GM12873 (cell line): ENCODE results near the gene RPL27.

Experiments used
- CTCF ChIP-seq: IDR thresholded peaks from 2 replicates; pipeline ENCODE4 v1.5.1; 2012; ENCODE audit warnings: low read depth, mild to moderate bottlenecking, moderate library complexity, low read length, control low read depth; ENCODE audit not compliant: insufficient read depth; ENCODE audit errors: missing control alignments

The RPL27 gene

GRCh38 chr17:42989141-42989540 is 9.1 kb upstream of the RPL27 start:
- TF ChIP-seq CTCF, result no peak

GRCh38 chr17:42989726-42990652 is 8.2 kb upstream of the RPL27 start:
- no peak for TF ChIP-seq CTCF

- TF ChIP-seq CTCF, result no peak
These were observed 6.7 kb upstream of the RPL27 start for GRCh38 chr17:42991471-42991870.

- TF ChIP-seq CTCF, result no peak
These were observed 5.3 kb upstream of the RPL27 start for GRCh38 chr17:42992872-42993271.

GRCh38 chr17:42997390-42997983 is 732 bp upstream of the RPL27 start:
- no peak for TF ChIP-seq CTCF

- TF ChIP-seq CTCF, result no peak
These were observed 845 bp downstream of the RPL27 start for GRCh38 chr17:42999003-42999525.

- TF ChIP-seq CTCF, result no peak
These were observed 5.4 kb downstream of the RPL27 start for GRCh38 chr17:43003542-43004172.
